Stimulated activated CD4-positive, alpha-beta T cell treated with anti-CD3 and anti-CD28 coated beads, Interleukin-15, amount 100 ng/mL, for 1 hour (primary cell): ENCODE results near the gene DOP1A.
A peak's percentile ranks its signal among the peaks of the same experiment; 100 is the strongest.

ENCODE experiments used
- DNase-seq, 2 donors: peaks; one replicate each; pipeline ENCODE4 v3.0.0-alpha.2; 2020; ENCODE audit warnings: low read depth in 1 of 2, low spot score in 1 of 2

DOP1A gene

GRCh38 chr6:83199173-83199862 is 131.8 kb downstream of the DOP1A start:
- DNase-seq, result no peak

GRCh38 chr6:83199863-83200225 is 132.4 kb downstream of the DOP1A start:
- no peak for DNase-seq

- DNase-seq, result no peak
Observed at GRCh38 chr6:83202031-83202430, 134.6 kb downstream of the DOP1A start.

GRCh38 chr6:83215131-83216047 is 147.9 kb downstream of the DOP1A start:
- peak; percentile 7 to 14 for DNase-seq

- no peak for DNase-seq
Observed at GRCh38 chr6:83216806-83217205, 149.3 kb downstream of the DOP1A start.
